Endothelial cell (in vitro differentiated cells): ENCODE measurements around the gene CNTN4. TPM values are rescaled to one million over a fixed set of nuclear protein-coding genes. Genes with fewer than 3 reads are reported as not detected.

Experiments used
- DNase-seq: peaks from one replicate; pipeline ENCODE4 v3.0.0; 2021; ENCODE audit warnings: low spot score
- H3K27ac Mint-ChIP-seq: one replicate; pipeline ENCODE4 v1.8.0; 2021; ENCODE audit warnings: mixed read lengths, inconsistent platforms; ENCODE audit not compliant: unreplicated experiment
- H3K27me3 Mint-ChIP-seq: one replicate; pipeline ENCODE4 v1.8.0; 2021; ENCODE audit warnings: mild to moderate bottlenecking, moderate library complexity, mixed read lengths, inconsistent platforms; ENCODE audit not compliant: unreplicated experiment
- H3K36me3 Mint-ChIP-seq: one replicate; pipeline ENCODE4 v1.8.0; 2021; ENCODE audit warnings: mild to moderate bottlenecking, low read depth, mixed read lengths, inconsistent platforms; ENCODE audit not compliant: unreplicated experiment
- H3K4me1 Mint-ChIP-seq: one replicate; pipeline ENCODE4 v1.8.0; 2021; ENCODE audit warnings: mild to moderate bottlenecking, mixed read lengths, inconsistent platforms; ENCODE audit not compliant: unreplicated experiment
- H3K4me3 Mint-ChIP-seq: one replicate; pipeline ENCODE4 v1.8.0; 2021; ENCODE audit warnings: mild to moderate bottlenecking, mixed read lengths, inconsistent platforms; ENCODE audit not compliant: unreplicated experiment
- H3K9me3 Mint-ChIP-seq: one replicate; pipeline ENCODE4 v1.8.0; 2021; ENCODE audit warnings: mixed read lengths, inconsistent platforms; ENCODE audit not compliant: unreplicated experiment
- total RNA-seq: library from RNA; stranded (reverse); fragmentation: NEBNext Ultra II Directional; extraction: Animal tissue kit (Norgen Biotek cat#: 25700); gene quantifications from one replicate; pipeline ENCODE4 v1.2.1, GENCODE V29; 2021; ENCODE audit not compliant: unreplicated experiment
- TF ChIP-seq, protein P1 (sequence below): fragments of 200-600 bp; sonication (generic); IDR thresholded peaks from one replicate; pipeline ENCODE4 v1.5.0; 2021; ENCODE audit warnings: antibody characterized with exemption; ENCODE audit not compliant: unreplicated experiment

CNTN4 gene
- total RNA-seq, 1 donor from 2014 or later, result not detected

DNA sequence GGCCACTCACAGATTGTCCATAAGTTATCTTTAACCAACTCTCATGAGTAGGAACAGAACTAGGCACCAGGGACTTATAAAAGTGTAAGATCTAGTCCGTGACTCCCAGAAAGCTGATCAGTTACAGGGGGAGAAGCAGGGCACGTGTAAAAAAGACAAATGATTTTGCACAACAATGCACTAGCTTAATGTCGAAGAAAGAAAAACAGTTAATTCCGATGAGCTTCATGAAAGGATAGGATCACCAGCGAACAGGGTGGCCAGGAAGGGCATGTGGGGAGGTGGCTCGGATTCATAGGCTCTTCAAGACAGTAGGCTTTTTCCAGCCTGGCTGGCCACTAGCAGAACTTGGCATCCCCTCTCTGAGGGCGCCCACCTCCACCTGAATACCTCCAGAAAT, 921.5 kb downstream of the CNTN4 start:
- H3K36me3 Mint-ChIP-seq, result no peaks in the 10 kb centered on the region
- DNase-seq, result no peak
- H3K9me3 Mint-ChIP-seq, result peaks cover 20% of the 10 kb centered on the region
- no peak overlapping the region for H3K27ac Mint-ChIP-seq
- no peaks in the 10 kb centered on the region for H3K4me1 Mint-ChIP-seq
- TF ChIP-seq, protein P1, sequence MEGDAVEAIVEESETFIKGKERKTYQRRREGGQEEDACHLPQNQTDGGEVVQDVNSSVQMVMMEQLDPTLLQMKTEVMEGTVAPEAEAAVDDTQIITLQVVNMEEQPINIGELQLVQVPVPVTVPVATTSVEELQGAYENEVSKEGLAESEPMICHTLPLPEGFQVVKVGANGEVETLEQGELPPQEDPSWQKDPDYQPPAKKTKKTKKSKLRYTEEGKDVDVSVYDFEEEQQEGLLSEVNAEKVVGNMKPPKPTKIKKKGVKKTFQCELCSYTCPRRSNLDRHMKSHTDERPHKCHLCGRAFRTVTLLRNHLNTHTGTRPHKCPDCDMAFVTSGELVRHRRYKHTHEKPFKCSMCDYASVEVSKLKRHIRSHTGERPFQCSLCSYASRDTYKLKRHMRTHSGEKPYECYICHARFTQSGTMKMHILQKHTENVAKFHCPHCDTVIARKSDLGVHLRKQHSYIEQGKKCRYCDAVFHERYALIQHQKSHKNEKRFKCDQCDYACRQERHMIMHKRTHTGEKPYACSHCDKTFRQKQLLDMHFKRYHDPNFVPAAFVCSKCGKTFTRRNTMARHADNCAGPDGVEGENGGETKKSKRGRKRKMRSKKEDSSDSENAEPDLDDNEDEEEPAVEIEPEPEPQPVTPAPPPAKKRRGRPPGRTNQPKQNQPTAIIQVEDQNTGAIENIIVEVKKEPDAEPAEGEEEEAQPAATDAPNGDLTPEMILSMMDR, result no peak
- H3K27me3 Mint-ChIP-seq, result no peaks in the 10 kb centered on the region
- H3K4me3 Mint-ChIP-seq, result no peak overlapping the region

DNA sequence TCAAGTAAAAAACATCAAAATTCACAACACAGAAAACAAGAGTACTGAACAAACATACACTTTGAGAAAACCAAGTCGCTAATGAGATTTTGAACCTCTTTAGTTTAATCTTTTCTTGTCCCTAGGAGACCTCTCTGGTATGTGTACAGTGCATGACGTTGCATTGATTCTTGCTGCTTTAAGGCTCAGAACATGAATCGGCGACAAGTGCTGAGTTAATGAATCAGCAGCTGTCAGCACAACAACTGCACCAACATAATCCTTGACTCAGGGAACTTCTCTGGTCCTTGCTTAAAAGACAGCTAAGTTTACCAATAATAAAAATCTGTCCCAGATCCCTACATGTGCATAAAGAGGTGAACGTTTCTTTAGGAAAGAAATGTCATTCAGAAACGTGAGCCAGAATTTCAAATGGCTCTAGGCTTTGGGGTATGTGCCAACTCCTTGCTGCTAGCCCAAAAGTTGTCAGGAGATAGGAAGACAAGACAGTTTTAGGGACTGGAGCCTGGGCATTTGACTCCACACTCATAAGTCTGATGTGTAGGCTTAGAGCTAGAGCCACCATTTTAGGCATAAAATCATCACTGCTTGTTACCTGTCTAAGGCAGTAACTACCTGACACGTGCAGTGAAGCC, 924.6 kb downstream of the CNTN4 start:
- Mint-ChIP-seq H3K9me3 (peaks cover 17% of the 10 kb centered on the region), H3K27ac (no peak overlapping the region)

DNA sequence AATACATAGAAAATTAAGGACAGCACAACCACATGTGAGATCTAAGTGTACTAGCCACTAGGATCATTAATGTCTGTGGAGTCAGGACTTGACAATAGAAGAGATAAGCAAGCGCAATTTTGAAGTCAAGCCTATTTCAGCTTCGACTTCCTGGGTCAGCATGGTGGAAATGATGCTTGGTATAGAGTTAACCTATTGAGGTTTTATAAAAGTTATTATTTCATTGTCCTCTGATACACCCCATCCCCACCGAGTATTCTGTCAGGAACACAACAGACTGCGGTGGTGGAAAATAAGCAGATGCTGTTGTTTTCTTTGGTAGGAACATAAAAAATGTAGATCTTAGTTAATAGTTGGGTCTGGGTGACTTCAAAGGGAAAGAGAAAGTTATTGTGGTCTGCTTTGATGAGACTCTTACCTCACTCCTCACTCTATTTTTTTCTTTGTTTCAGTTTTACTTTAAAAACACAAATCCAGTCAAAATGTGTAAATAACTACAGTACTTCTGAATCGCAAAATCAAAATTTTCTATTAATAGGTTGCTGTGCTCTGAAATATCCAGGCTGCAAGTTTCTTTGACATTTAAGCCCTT, 929.4 kb downstream of the CNTN4 start:
- Mint-ChIP-seq H3K4me3 (no peak overlapping the region), H3K9me3 (peaks cover 27% of the 10 kb centered on the region), H3K36me3 (peaks cover 3% of the 10 kb centered on the region)

More for the DNA sequence above, 924.6 kb downstream of the CNTN4 start:
- TF ChIP-seq, protein P1, result no peak
- H3K27me3 Mint-ChIP-seq, result no peaks in the 10 kb centered on the region
- no peak for DNase-seq
- H3K4me1 Mint-ChIP-seq, result no peaks in the 10 kb centered on the region
- no peaks in the 10 kb centered on the region for H3K36me3 Mint-ChIP-seq
- no peak overlapping the region for H3K4me3 Mint-ChIP-seq

DNA sequence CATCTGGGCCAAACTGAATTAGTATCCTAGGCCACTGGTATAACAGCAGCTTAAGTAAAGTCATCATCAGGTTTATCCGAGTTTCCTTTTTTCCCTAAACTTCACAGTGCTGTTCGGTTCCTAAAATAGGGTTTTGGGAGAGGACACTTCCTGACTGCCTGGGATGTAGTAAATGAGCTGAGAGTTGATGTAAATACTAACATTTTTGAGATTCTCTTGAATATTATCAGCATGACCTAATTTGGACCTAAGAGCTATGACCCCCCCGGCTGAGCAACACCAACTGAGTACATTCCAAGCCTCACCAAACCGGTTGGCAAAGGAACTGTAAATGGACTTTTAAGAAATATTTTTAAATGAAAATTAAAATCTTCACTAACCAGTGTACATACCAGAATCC, 932.7 kb downstream of the CNTN4 start:
- Mint-ChIP-seq H3K27ac (no peak overlapping the region), H3K4me1 (no peaks in the 10 kb centered on the region), H3K4me3 (no peak overlapping the region), H3K36me3 (peaks cover 10% of the 10 kb centered on the region), H3K27me3 (peaks cover 2% of the 10 kb centered on the region), H3K9me3 (peaks cover 26% of the 10 kb centered on the region)
- no peak for DNase-seq
- TF ChIP-seq, protein P1, result no peak

More for the DNA sequence above, 929.4 kb downstream of the CNTN4 start:
- Mint-ChIP-seq H3K27ac (no peak overlapping the region), H3K4me1 (no peaks in the 10 kb centered on the region), H3K27me3 (no peaks in the 10 kb centered on the region)
- DNase-seq, result no peak
- TF ChIP-seq, protein P1, result no peak

DNA sequence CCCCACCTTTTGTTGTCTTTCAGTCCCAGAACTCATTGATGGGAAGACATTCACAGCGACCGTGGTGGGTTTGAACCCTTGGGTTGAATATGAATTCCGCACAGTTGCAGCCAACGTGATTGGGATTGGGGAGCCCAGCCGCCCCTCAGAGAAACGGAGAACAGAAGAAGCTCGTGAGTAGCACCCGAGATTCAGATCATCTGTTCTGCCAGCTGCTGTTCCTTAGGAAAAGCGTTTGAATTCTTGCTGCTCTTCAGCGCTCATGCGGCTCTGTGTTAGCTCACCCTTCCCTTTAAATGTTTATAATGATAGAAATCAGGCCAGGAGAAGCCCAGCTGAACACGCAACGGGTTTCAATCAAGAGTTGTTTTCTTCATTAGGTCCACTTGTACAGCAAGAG, 938.5 kb downstream of the CNTN4 start:
- TF ChIP-seq, protein P1, result no peak
- no peak for DNase-seq
- Mint-ChIP-seq H3K27ac (no peak overlapping the region), H3K4me3 (no peak overlapping the region), H3K4me1 (no peaks in the 10 kb centered on the region), H3K27me3 (peaks cover 11% of the 10 kb centered on the region), H3K9me3 (peaks cover 42% of the 10 kb centered on the region), H3K36me3 (peaks cover 6% of the 10 kb centered on the region)
